Keratinocyte (primary cell): ENCODE results near the gene MAGI2.

Source experiments
- CTCF ChIP-seq, 3 experiments: IDR thresholded peaks in 1 of 3; conservative IDR thresholded peaks in 1 of 3; optimal IDR thresholded peaks in 1 of 3; 2 replicates in 2 of 3; 3 replicates in 1 of 3; pipeline versions ENCODE3 to v1.5.1; 2011; ENCODE audit warnings: low read length in 3 of 3, mild to moderate bottlenecking in 3 of 3, moderate library complexity in 2 of 3, control low read depth in 1 of 3, inconsistent platforms in 1 of 3; ENCODE audit not compliant: insufficient read depth in 2 of 3; ENCODE audit errors: extremely low read depth in 1 of 3
- EZH2 ChIP-seq: IDR thresholded peaks from one replicate; pipeline ENCODE4 v1.6.1; 2012; ENCODE audit warnings: inconsistent platforms, mild to moderate bottlenecking, low read length, moderate library complexity

- TF ChIP-seq CTCF (optimal IDR thresholded peaks at IDR 0.05 in 1 of 3, IDR thresholded peaks at IDR 0.05 in 1 of 3, conservative IDR thresholded peaks at IDR 0.05 in 1 of 3; ENCODE audit: extremely low read depth in 1 of 3, insufficient read depth in 2 of 3, low read length in 3 of 3) (no peak), EZH2 (no peak)
Observed at GRCh38 chr7:78015574-78016260, 1437.8 kb downstream of the MAGI2 start.
